NCI-H1694 treated with DMSO at 0.1 percent for 48 hours (cell line): ENCODE data around the gene CASR.
"Not testable (repeated sequence)": the region's sequence is repeated elsewhere in the genome, so short reads cannot be mapped to it uniquely, and the experiment has no call there.

ENCODE experiments used
- DNase-seq: peaks from one replicate; lab custom pipeline; 2025; lab: John Stamatoyannopoulos, UW

Gene CASR

GRCh38 chr3:122183521-122183892 is at the start of gene CASR:
Gene CASR (plus strand): TSS chr3:122183668. CDS start chr3:122254190, 70,522 bp downstream.
- DNase-seq: no peak

GRCh38 chr3:122146466-122146865 is 37.0 kb upstream of the CASR start:
- DNase-seq: no peak

- DNase-seq: no peak
These were observed 34.4 kb upstream of the CASR start for GRCh38 chr3:122148941-122149627.

- DNase-seq: no peak
These were observed 32.0 kb upstream of the CASR start for GRCh38 chr3:122151480-122151879.

GRCh38 chr3:122164983-122165382 is 18.5 kb upstream of the CASR start:
- not testable (repeated sequence) for DNase-seq

GRCh38 chr3:122167630-122168029 is 15.8 kb upstream of the CASR start:
- no peak for DNase-seq

GRCh38 chr3:122168044-122168443 is 15.4 kb upstream of the CASR start:
- no peak for DNase-seq

GRCh38 chr3:122169911-122170310 is 13.6 kb upstream of the CASR start:
- DNase-seq: no peak

GRCh38 chr3:122171361-122171760 is 12.1 kb upstream of the CASR start:
- DNase-seq: not testable (repeated sequence)

GRCh38 chr3:122178711-122179110 is 4.8 kb upstream of the CASR start:
- DNase-seq: no peak

GRCh38 chr3:122183893-122184590 is 574 bp downstream of the CASR start:
- DNase-seq: no peak

GRCh38 chr3:122184591-122184929 is 1.1 kb downstream of the CASR start:
- DNase-seq: no peak

- no peak for DNase-seq
These were observed 2.9 kb downstream of the CASR start for GRCh38 chr3:122186372-122186771.

GRCh38 chr3:122188737-122189136 is 5.3 kb downstream of the CASR start:
- DNase-seq: no peak

GRCh38 chr3:122189357-122189756 is 5.9 kb downstream of the CASR start:
- no peak for DNase-seq

- DNase-seq: no peak
These were observed 7.1 kb downstream of the CASR start for GRCh38 chr3:122190525-122190924.

GRCh38 chr3:122198966-122199365 is 15.5 kb downstream of the CASR start:
- no peak for DNase-seq

GRCh38 chr3:122199552-122199951 is 16.1 kb downstream of the CASR start:
- no peak for DNase-seq

GRCh38 chr3:122200661-122201060 is 17.2 kb downstream of the CASR start:
- no peak for DNase-seq

- not testable (repeated sequence) for DNase-seq
These were observed 18.0 kb downstream of the CASR start for GRCh38 chr3:122201476-122201875.

- no peak for DNase-seq
These were observed 25.1 kb downstream of the CASR start for GRCh38 chr3:122208579-122208978.

- DNase-seq: no peak
These were observed 30.2 kb downstream of the CASR start for GRCh38 chr3:122213650-122214049.

GRCh38 chr3:122214711-122215110 is 31.2 kb downstream of the CASR start:
- DNase-seq: no peak
